ENCODE measurements around the gene SARS2.
A peak's percentile ranks its signal among the peaks of the same experiment; 100 is the strongest.

Gene SARS2

DNA sequence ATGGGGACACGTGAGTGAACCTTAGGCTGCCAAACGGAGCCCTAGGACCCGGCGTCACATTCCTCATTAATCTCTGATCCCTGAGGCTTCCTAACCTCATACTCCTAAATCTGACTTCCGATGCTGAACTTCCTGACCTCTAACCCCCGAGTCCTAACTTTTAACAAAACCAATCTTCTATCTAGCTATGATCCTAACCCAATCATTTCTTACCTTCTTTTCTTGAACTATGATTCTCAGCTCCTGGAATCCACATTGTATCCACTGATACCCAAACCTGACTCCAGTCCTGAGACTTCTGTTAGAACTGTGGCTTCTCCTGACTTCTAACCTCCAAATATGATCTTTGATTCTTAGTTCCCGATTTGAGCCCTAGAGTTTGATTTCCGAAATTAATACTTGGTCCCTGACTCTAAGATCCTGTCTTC is 30.3 kb downstream of the SARS2 start:
- peak overlapping the region; percentile 86 for H3K4me3 ChIP-seq (ENCODE audit: low read depth, low read length)
- no peak for TF ChIP-seq CTCF (conservative IDR thresholded peaks at IDR 0.05; ENCODE audit: low read depth, low read length)
- no peak for DNase-seq (ENCODE audit: low read depth)

GRCh38 chr19:38899447-38900201 is 30.9 kb downstream of the SARS2 start, which contains the start of the genes NFKBIB and SIRT2:
Gene NFKBIB (plus strand): TSS chr19:38899969. CDS start chr19:38900033, 64 bp downstream.
Gene SIRT2 (minus strand): TSS chr19:38899618. CDS start chr19:38899521, 97 bp downstream.
- DNase-seq (ENCODE audit: low read depth), result peak; percentile 100
- H3K4me3 ChIP-seq (ENCODE audit: low read depth, low read length), result peak within 1 kb of the TSS; percentile 99
- TF ChIP-seq CTCF (conservative IDR thresholded peaks at IDR 0.05; ENCODE audit: low read depth, low read length), result no peak

DNA sequence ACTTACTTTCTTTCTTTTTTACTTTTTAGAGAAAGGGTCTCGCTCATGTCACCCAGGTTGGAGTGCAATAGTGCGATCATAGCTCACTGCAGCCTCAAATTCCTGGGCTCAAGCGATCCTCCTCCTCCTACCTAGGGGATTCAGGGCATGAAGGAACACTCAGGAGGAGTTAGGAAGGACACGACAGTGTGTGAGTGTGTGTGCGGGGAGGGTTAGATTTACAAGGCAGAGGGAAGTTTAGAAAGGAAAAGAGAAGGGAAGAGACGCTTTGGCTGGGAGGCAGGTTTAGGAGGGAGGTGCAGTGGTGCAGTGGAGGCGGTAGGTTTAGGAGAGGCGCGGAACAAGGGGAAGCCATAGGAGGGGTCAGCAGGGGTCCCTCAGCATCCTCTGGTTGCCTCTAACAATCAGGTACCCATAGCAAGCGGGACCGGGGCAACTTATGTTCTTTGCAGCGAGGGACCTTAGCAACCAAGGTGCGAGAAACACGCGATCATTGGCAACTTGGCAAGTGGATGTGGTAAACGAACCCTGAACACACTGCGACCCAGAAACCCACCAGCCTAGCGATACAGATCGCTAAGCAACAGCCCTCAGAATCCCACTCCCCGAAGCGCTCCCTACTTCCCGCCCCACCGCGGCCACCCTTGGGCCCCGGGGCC is 31.6 kb downstream of the SARS2 start:
- peak overlapping the region; percentile 99 for H3K4me3 ChIP-seq (ENCODE audit: low read depth, low read length)
- peak; percentile 32 for DNase-seq (ENCODE audit: low read depth)
- TF ChIP-seq CTCF (conservative IDR thresholded peaks at IDR 0.05; ENCODE audit: low read depth, low read length), result no peak

- DNase-seq (ENCODE audit: low read depth), result no peak
- no peak overlapping the region for H3K4me3 ChIP-seq (ENCODE audit: low read depth, low read length)
- TF ChIP-seq CTCF (conservative IDR thresholded peaks at IDR 0.05; ENCODE audit: low read depth, low read length), result no peak
Observed at GRCh38 chr19:38894968-38895367, 35.6 kb downstream of the SARS2 start.

DNA sequence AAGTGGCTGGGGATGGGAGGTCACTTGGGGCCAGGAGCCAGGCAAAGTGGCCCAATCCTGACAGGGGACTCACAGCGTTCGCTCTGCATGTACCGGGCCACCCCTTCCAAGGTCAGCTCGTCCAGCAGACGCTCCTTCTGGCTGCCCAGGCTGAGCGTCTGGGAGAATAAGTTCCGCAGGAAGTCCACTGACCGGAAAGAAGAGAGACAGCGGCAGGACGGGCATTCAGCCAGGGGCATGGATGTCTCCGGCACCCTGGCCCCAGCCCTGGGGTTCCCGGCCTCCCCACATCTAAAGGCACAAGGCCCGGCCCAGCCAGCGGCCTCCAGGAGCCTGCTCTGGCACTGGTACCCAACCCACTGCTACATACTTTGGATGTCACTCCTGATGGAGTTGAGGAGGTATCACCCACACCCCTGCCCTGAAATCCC is 37.2 kb downstream of the SARS2 start:
- TF ChIP-seq CTCF (conservative IDR thresholded peaks at IDR 0.05; ENCODE audit: low read depth, low read length), result no peak
- H3K4me3 ChIP-seq (ENCODE audit: low read depth, low read length), result no peak overlapping the region
- no peak for DNase-seq (ENCODE audit: low read depth)

GRCh38 chr19:38892841-38893240 is 37.7 kb downstream of the SARS2 start:
- H3K4me3 ChIP-seq (ENCODE audit: low read depth, low read length), result no peak overlapping the region
- DNase-seq (ENCODE audit: low read depth), result no peak
- no peak for TF ChIP-seq CTCF (conservative IDR thresholded peaks at IDR 0.05; ENCODE audit: low read depth, low read length)

All from choroid plexus epithelial cell (primary cell).